Stimulated activated CD8-positive, alpha-beta memory T cell treated with anti-CD3 and anti-CD28 coated beads, Interleukin-15, amount 100 ng/mL, for 1 hour (primary cell): ENCODE measurements around the gene KRT71.
A peak's percentile ranks its signal among the peaks of the same experiment; 100 is the strongest.
"Not testable (repeated sequence)": the region's sequence is repeated elsewhere in the genome, so short reads cannot be mapped to it uniquely, and the experiment has no call there.

Experiments used
- DNase-seq: peaks from one replicate; pipeline ENCODE4 v3.0.0-alpha.2; 2020; ENCODE audit warnings: low read depth

KRT71 gene

GRCh38 chr12:52552681-52553195 is at the start of gene KRT71:
KRT71 (minus strand) TSS chr12:52553145; CDS start chr12:52553077, 68 bp downstream.
- no peak for DNase-seq

GRCh38 chr12:52602552-52602951 is 49.6 kb upstream of the KRT71 start:
- DNase-seq, result no peak

GRCh38 chr12:52601671-52602070 is 48.7 kb upstream of the KRT71 start:
- DNase-seq, result no peak

GRCh38 chr12:52600941-52601481 is 48.1 kb upstream of the KRT71 start, which contains the start of gene KRT72:
KRT72 (minus strand) TSS chr12:52601463; CDS start chr12:52601452, 11 bp downstream.
- DNase-seq, result no peak

- DNase-seq, result no peak
Measured at GRCh38 chr12:52600475-52600874, 47.5 kb upstream of the KRT71 start.

- no peak for DNase-seq
Measured at GRCh38 chr12:52600071-52600470, 47.1 kb upstream of the KRT71 start.

GRCh38 chr12:52598966-52599365 is 46.0 kb upstream of the KRT71 start:
- no peak for DNase-seq

- DNase-seq, result not testable (repeated sequence)
Measured at GRCh38 chr12:52594237-52594636, 41.3 kb upstream of the KRT71 start.

GRCh38 chr12:52591521-52591920 is 38.6 kb upstream of the KRT71 start:
- DNase-seq, result no peak

- DNase-seq, result no peak
Measured at GRCh38 chr12:52590021-52590420, 37.1 kb upstream of the KRT71 start.

GRCh38 chr12:52587563-52587962 is 34.6 kb upstream of the KRT71 start:
- DNase-seq, result no peak

GRCh38 chr12:52585946-52586345 is 33.0 kb upstream of the KRT71 start:
- peak; percentile 35 for DNase-seq

GRCh38 chr12:52585066-52585465 is 32.1 kb upstream of the KRT71 start:
- no peak for DNase-seq

- no peak for DNase-seq
Measured at GRCh38 chr12:52584156-52584682, 31.3 kb upstream of the KRT71 start.

- DNase-seq, result peak; percentile 43
Measured at GRCh38 chr12:52582971-52583456, 30.1 kb upstream of the KRT71 start.

GRCh38 chr12:52582486-52582885 is 29.5 kb upstream of the KRT71 start:
- no peak for DNase-seq

- DNase-seq, result no peak
Measured at GRCh38 chr12:52581481-52581880, 28.5 kb upstream of the KRT71 start.

- DNase-seq, result no peak
Measured at GRCh38 chr12:52581066-52581465, 28.1 kb upstream of the KRT71 start.

GRCh38 chr12:52580496-52580895 is 27.6 kb upstream of the KRT71 start:
- no peak for DNase-seq

GRCh38 chr12:52579468-52580465 is 26.8 kb upstream of the KRT71 start:
- no peak for DNase-seq

GRCh38 chr12:52578469-52578868 is 25.5 kb upstream of the KRT71 start:
- DNase-seq, result no peak

GRCh38 chr12:52577316-52577715 is 24.4 kb upstream of the KRT71 start:
- no peak for DNase-seq

- no peak for DNase-seq
Measured at GRCh38 chr12:52575948-52576347, 23.0 kb upstream of the KRT71 start.
